ENCODE measurements around the gene CDH13.

DNA sequence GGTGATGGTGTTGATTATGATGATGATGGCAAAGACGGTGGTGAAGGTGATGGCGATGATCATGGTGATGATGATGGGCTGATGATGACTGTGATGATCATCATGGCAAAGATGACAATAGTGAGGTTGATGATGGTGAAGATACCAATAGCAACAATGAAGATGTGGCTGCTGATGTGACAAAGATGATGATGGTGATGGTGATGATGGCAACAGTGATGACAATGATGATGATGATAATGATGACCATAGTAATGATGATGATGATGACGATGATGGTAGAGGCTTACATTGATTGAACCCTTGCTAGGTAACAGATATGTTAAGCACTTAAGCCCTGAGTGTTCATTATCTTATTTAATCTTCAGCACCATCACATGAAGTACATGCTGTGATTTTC, 817.2 kb downstream of the CDH13 start:
- TF ChIP-seq, protein P1, sequence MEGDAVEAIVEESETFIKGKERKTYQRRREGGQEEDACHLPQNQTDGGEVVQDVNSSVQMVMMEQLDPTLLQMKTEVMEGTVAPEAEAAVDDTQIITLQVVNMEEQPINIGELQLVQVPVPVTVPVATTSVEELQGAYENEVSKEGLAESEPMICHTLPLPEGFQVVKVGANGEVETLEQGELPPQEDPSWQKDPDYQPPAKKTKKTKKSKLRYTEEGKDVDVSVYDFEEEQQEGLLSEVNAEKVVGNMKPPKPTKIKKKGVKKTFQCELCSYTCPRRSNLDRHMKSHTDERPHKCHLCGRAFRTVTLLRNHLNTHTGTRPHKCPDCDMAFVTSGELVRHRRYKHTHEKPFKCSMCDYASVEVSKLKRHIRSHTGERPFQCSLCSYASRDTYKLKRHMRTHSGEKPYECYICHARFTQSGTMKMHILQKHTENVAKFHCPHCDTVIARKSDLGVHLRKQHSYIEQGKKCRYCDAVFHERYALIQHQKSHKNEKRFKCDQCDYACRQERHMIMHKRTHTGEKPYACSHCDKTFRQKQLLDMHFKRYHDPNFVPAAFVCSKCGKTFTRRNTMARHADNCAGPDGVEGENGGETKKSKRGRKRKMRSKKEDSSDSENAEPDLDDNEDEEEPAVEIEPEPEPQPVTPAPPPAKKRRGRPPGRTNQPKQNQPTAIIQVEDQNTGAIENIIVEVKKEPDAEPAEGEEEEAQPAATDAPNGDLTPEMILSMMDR (IDR thresholded peaks at IDR 0.05): no peak
- TF ChIP-seq POLR2A (IDR thresholded peaks at IDR 0.05): no peak

Measured in thyroid gland (tissue), 4 donors.